Activated CD4-positive, alpha-beta T cell treated with anti-CD3 and anti-CD28 coated beads for 4 hours (primary cell): Measurements from ENCODE around the gene BCL2L15.
A peak's percentile ranks its signal among the peaks of the same experiment; 100 is the strongest.

Source experiments
- DNase-seq, 2 donors: peaks; one replicate each; pipeline ENCODE4 v3.0.0-alpha.2; 2020

BCL2L15 gene

GRCh38 chr1:113905435-113905861 is 18.1 kb upstream of the BCL2L15 start:
- DNase-seq, result no peak

GRCh38 chr1:113904674-113905434 is 17.5 kb upstream of the BCL2L15 start, which contains the start of the genes AP4B1 and DCLRE1B:
Gene AP4B1, minus strand, starts transcription at chr1:113904799. Its CDS starts 82 bp downstream, at chr1:113904717.
Gene DCLRE1B, plus strand, starts transcription at chr1:113905326. Its CDS starts 261 bp downstream, at chr1:113905587.
- DNase-seq, result peak; percentile 96 to 97

GRCh38 chr1:113904293-113904673 is 16.9 kb upstream of the BCL2L15 start:
- DNase-seq, result no peak

- DNase-seq, result peak; percentile 14 to 16
Measured at GRCh38 chr1:113903501-113904292, 16.3 kb upstream of the BCL2L15 start.

- DNase-seq, result no peak
Measured at GRCh38 chr1:113901191-113901590, 13.8 kb upstream of the BCL2L15 start.

- DNase-seq, result no peak
Measured at GRCh38 chr1:113899111-113899510, 11.7 kb upstream of the BCL2L15 start.

- DNase-seq, result no peak
Measured at GRCh38 chr1:113898241-113898814, 10.9 kb upstream of the BCL2L15 start.

- DNase-seq, result no peak
Measured at GRCh38 chr1:113895961-113896360, 8.6 kb upstream of the BCL2L15 start.

- no peak for DNase-seq
Measured at GRCh38 chr1:113895098-113895497, 7.7 kb upstream of the BCL2L15 start.

- DNase-seq, result no peak
Measured at GRCh38 chr1:113893267-113893666, 5.9 kb upstream of the BCL2L15 start.

GRCh38 chr1:113891631-113892220 is 4.3 kb upstream of the BCL2L15 start:
- DNase-seq, result no peak

- DNase-seq, result no peak
Measured at GRCh38 chr1:113890816-113891215, 3.4 kb upstream of the BCL2L15 start.

GRCh38 chr1:113886417-113887401 is 672 bp downstream of the BCL2L15 start:
- no peak for DNase-seq

- DNase-seq, result no peak
Measured at GRCh38 chr1:113881661-113882060, 5.7 kb downstream of the BCL2L15 start.

GRCh38 chr1:113879739-113880038 is 7.7 kb downstream of the BCL2L15 start:
- DNase-seq, result no peak

- DNase-seq, result no peak
Measured at GRCh38 chr1:113876176-113876575, 11.2 kb downstream of the BCL2L15 start.

- no peak for DNase-seq
Measured at GRCh38 chr1:113875714-113876113, 11.7 kb downstream of the BCL2L15 start.

GRCh38 chr1:113874012-113874879 is 13.1 kb downstream of the BCL2L15 start:
- DNase-seq, result peak in 1 of 2 donors; percentile 21

GRCh38 chr1:113872219-113872935 is 15.0 kb downstream of the BCL2L15 start:
- no peak for DNase-seq

GRCh38 chr1:113871597-113872113 is 15.7 kb downstream of the BCL2L15 start, which contains the start of gene PTPN22:
Gene PTPN22, minus strand, starts transcription at chr1:113871712.
- DNase-seq, result peak; percentile 79 to 81
